Activated CD8-positive, alpha-beta memory T cell treated with anti-CD3 and anti-CD28 coated beads for 48 hours (primary cell): ENCODE results near the gene FRMD8.

Source experiments
- DNase-seq, 3 experiments: peaks; one replicate each; pipeline ENCODE4 v3.0.0-alpha.2; 2020; ENCODE audit warnings: low read depth in 2 of 3, low spot score in 2 of 3

Gene FRMD8

GRCh38 chr11:65392186-65392829 is 5.9 kb downstream of the FRMD8 start:
- DNase-seq = no peak

GRCh38 chr11:65392899-65393298 is 6.5 kb downstream of the FRMD8 start:
- DNase-seq = no peak

- no peak for DNase-seq
Measured at GRCh38 chr11:65393513-65394079, 7.2 kb downstream of the FRMD8 start.

- no peak for DNase-seq
Measured at GRCh38 chr11:65394125-65394536, 7.7 kb downstream of the FRMD8 start.

GRCh38 chr11:65395961-65396530 is 9.6 kb downstream of the FRMD8 start:
- DNase-seq = no peak

GRCh38 chr11:65396769-65397745 is 10.6 kb downstream of the FRMD8 start:
- DNase-seq = no peak

GRCh38 chr11:65398362-65398910 is 12.0 kb downstream of the FRMD8 start:
- DNase-seq = no peak

GRCh38 chr11:65399249-65399648 is 12.8 kb downstream of the FRMD8 start:
- DNase-seq = no peak

- no peak for DNase-seq
Measured at GRCh38 chr11:65399845-65400244, 13.4 kb downstream of the FRMD8 start.

GRCh38 chr11:65400307-65401072 is 14.1 kb downstream of the FRMD8 start:
- DNase-seq = no peak

- DNase-seq = no peak
Measured at GRCh38 chr11:65401073-65401802, 14.8 kb downstream of the FRMD8 start.

GRCh38 chr11:65401803-65402248 is 15.4 kb downstream of the FRMD8 start:
- DNase-seq = no peak

- no peak for DNase-seq
Measured at GRCh38 chr11:65402790-65403189, 16.4 kb downstream of the FRMD8 start.

- no peak for DNase-seq
Measured at GRCh38 chr11:65403607-65404121, 17.2 kb downstream of the FRMD8 start.

- DNase-seq = no peak
Measured at GRCh38 chr11:65404210-65404609, 17.8 kb downstream of the FRMD8 start.

GRCh38 chr11:65404638-65405339 is 18.4 kb downstream of the FRMD8 start:
- no peak for DNase-seq

GRCh38 chr11:65410936-65411680 is 24.7 kb downstream of the FRMD8 start:
- DNase-seq = no peak

- no peak for DNase-seq
Measured at GRCh38 chr11:65411681-65412070, 25.2 kb downstream of the FRMD8 start.
